Measurements from ENCODE around the gene TNRC18. TPM values are rescaled to one million over a fixed set of nuclear protein-coding genes. Genes with fewer than 3 reads are reported as not detected.

Gene TNRC18
- total RNA-seq, 1 experiment from 2014 or later, result 159 TPM

DNA sequence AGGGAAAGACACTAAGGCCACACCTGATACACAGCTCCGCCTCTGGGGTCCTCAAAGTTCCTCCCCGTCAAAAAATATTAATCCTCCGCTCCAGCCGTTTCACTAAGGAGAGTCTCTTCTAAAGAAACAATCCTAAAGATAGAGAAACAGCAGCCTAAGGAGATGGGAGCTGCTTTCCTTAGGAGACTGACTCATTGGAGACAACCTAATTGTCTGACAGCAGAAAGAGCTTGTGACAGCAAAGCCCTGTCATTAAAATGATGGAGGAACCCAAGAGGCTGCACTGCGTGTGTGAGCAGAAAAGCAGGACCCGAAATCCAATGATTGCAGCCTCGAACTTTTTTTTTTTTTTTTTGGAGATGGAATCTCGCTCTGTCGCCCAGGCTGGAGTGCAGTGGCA, 44.0 kb upstream of the TNRC18 start:
- POLR2A ChIA-PET (ENCODE audit: unreplicated experiment), result interaction anchor here (0.6 kb wide), 1 partner anchor 522 kb away, joined by 4 read pairs; no protein-coding TSS in a partner anchor

DNA sequence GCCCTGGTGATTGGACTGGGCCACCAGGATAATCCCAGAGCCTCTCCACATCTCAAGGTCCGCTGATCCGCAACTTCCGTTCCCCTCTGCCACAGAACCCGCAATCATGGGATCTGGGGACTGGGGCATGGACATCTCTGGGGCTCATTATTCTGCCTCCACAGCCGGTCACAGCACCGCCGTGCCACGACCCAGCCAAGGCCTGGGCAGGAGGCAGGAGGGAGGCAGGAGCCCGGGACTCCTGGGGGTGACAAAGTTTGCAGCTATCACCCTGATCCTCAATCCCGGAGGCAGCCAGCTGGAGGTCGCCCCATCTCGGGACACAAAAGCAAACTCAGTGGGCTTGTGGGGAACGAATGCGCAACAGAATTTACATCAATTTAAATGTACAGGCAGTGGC, 42.9 kb upstream of the TNRC18 start:
- ChIA-PET CTCF (no interaction called here), POLR2A (ENCODE audit: unreplicated experiment) (no interaction called here)
- H3K27ac ChIP-seq, result no peak overlapping the region
- no peak overlapping the region for H2AFZ ChIP-seq
- no peak overlapping the region for H3K4me2 ChIP-seq
- no peaks in the 10 kb centered on the region for H3K9me3 ChIP-seq (ENCODE audit: insufficient read depth, low read depth)
- no peaks in the 10 kb centered on the region for H4K20me1 ChIP-seq (ENCODE audit: insufficient read depth)
- no peaks in the 10 kb centered on the region for H3K9me2 ChIP-seq (ENCODE audit: insufficient read depth)
- no peaks in the 10 kb centered on the region for H3K4me1 ChIP-seq (replicated peaks; ENCODE audit: insufficient read depth)
- no peak overlapping the region for H3K4me3 ChIP-seq
- no peak for DNase-seq
- intact Hi-C loops (cut with micrococcal nuclease; ENCODE audit: unreplicated experiment), result no loop called here
- BruUV-seq (replicated peaks), result no TSS peak
- TF ChIP-seq EZH2 (IDR thresholded peaks at IDR 0.05; ENCODE audit: low read depth), result no peak
- TF ChIP-seq, protein P1, sequence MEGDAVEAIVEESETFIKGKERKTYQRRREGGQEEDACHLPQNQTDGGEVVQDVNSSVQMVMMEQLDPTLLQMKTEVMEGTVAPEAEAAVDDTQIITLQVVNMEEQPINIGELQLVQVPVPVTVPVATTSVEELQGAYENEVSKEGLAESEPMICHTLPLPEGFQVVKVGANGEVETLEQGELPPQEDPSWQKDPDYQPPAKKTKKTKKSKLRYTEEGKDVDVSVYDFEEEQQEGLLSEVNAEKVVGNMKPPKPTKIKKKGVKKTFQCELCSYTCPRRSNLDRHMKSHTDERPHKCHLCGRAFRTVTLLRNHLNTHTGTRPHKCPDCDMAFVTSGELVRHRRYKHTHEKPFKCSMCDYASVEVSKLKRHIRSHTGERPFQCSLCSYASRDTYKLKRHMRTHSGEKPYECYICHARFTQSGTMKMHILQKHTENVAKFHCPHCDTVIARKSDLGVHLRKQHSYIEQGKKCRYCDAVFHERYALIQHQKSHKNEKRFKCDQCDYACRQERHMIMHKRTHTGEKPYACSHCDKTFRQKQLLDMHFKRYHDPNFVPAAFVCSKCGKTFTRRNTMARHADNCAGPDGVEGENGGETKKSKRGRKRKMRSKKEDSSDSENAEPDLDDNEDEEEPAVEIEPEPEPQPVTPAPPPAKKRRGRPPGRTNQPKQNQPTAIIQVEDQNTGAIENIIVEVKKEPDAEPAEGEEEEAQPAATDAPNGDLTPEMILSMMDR (conservative IDR thresholded peaks at IDR 0.05), result no peak
- H3K79me2 ChIP-seq (ENCODE audit: low read depth), result no peaks in the 10 kb centered on the region
- H3F3A ChIP-seq (ENCODE audit: insufficient read depth, low read depth), result peaks cover 11% of the 10 kb centered on the region; the same call in 1 of the 2 replicates
- H3K36me3 ChIP-seq (ENCODE audit: low read depth), result no peaks in the 10 kb centered on the region
- no peaks in the 10 kb centered on the region for H3K27me3 ChIP-seq (ENCODE audit: insufficient read depth, low read depth)

More for the DNA sequence above, 44.0 kb upstream of the TNRC18 start:
- CTCF ChIA-PET, result no interaction called here
- no peaks in the 10 kb centered on the region for H3K9me2 ChIP-seq (ENCODE audit: insufficient read depth)
- no peaks in the 10 kb centered on the region for H3K36me3 ChIP-seq (ENCODE audit: low read depth)
- no peaks in the 10 kb centered on the region for H3K79me2 ChIP-seq (ENCODE audit: low read depth)
- TF ChIP-seq EZH2 (IDR thresholded peaks at IDR 0.05; ENCODE audit: low read depth), result no peak
- H3K4me1 ChIP-seq (replicated peaks; ENCODE audit: insufficient read depth), result no peaks in the 10 kb centered on the region
- H3K4me3 ChIP-seq, result no peak overlapping the region
- H3K27ac ChIP-seq, result no peak overlapping the region
- H3K9me3 ChIP-seq (ENCODE audit: insufficient read depth, low read depth), result no peaks in the 10 kb centered on the region
- H4K20me1 ChIP-seq (ENCODE audit: insufficient read depth), result no peaks in the 10 kb centered on the region
- H3F3A ChIP-seq (ENCODE audit: insufficient read depth, low read depth), result peaks cover 11% of the 10 kb centered on the region; the same call in 1 of the 2 replicates
- no peaks in the 10 kb centered on the region for H3K27me3 ChIP-seq (ENCODE audit: insufficient read depth, low read depth)
- no TSS peak for BruUV-seq (replicated peaks)
- intact Hi-C loops (cut with micrococcal nuclease; ENCODE audit: unreplicated experiment), result no loop called here
- no peak for DNase-seq
- no peak overlapping the region for H3K4me2 ChIP-seq
- H2AFZ ChIP-seq, result no peak overlapping the region

DNA sequence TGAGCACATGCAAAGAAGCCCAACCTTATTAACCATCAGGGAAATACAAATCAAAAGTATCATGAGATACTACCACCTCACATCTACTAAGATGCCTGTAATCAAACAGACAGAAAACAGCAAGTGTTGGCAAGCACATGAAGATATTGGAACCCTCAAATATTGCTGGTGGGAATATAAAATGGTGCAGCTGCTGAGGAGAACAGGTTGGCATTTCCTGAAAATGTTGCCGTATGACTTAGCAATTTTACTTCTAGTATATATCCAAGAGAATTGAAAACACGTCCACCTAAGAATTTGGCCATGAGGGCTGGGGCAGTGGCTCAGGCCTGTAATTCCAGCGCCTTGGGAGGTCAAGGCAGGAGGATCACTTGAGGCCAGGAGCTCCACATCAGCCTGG, 39.4 kb upstream of the TNRC18 start:
- no peaks in the 10 kb centered on the region for H3K9me2 ChIP-seq (ENCODE audit: insufficient read depth)
- H3K4me2 ChIP-seq, result no peak overlapping the region
- no peaks in the 10 kb centered on the region for H3K9me3 ChIP-seq (ENCODE audit: insufficient read depth, low read depth)
- no peak overlapping the region for H3K27ac ChIP-seq
- ChIA-PET CTCF (no interaction called here), POLR2A (ENCODE audit: unreplicated experiment) (no interaction called here)
- intact Hi-C loops (cut with micrococcal nuclease; ENCODE audit: unreplicated experiment), result no loop called here
- DNase-seq, result no peak
- no peak overlapping the region for H2AFZ ChIP-seq
- BruUV-seq (replicated peaks), result no TSS peak
- H3K36me3 ChIP-seq (ENCODE audit: low read depth), result no peaks in the 10 kb centered on the region
- no peaks in the 10 kb centered on the region for H3K79me2 ChIP-seq (ENCODE audit: low read depth)
- no peaks in the 10 kb centered on the region for H3K4me1 ChIP-seq (replicated peaks; ENCODE audit: insufficient read depth)
- no peaks in the 10 kb centered on the region for H4K20me1 ChIP-seq (ENCODE audit: insufficient read depth)
- TF ChIP-seq EZH2 (IDR thresholded peaks at IDR 0.05; ENCODE audit: low read depth), result no peak
- TF ChIP-seq, protein P1 (conservative IDR thresholded peaks at IDR 0.05), result no peak
- H3K4me3 ChIP-seq, result no peak overlapping the region
- peaks cover 11% of the 10 kb centered on the region; the same call in 1 of the 2 replicates for H3F3A ChIP-seq (ENCODE audit: insufficient read depth, low read depth)
- H3K27me3 ChIP-seq (ENCODE audit: insufficient read depth, low read depth), result no peaks in the 10 kb centered on the region

DNA sequence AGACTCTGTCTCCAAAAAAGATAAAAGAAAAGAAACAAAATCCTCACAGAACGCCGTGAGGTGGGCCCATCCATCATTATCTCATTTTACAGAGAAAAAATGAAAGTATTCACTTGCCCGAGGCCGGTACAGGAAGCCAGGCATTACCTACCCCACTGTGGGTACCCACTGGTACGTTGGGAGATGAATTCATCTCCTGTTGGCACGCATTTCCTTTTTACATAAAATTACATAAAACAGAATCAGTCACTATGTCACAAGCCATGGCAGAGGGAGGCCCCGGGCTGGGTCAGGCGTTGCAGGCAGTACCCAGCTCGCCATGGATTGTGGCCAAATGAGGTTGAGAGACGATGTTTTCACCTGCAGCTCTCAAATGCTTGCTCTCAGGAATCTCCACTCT, 38.6 kb upstream of the TNRC18 start:
- Histone ChIP-seq H3K4me2 (no peak overlapping the region), H4K20me1 (ENCODE audit: insufficient read depth) (no peaks in the 10 kb centered on the region), H3K36me3 (ENCODE audit: low read depth) (no peaks in the 10 kb centered on the region), H3K27me3 (ENCODE audit: insufficient read depth, low read depth) (no peaks in the 10 kb centered on the region), H3K4me1 (replicated peaks; ENCODE audit: insufficient read depth) (no peaks in the 10 kb centered on the region), H3K9me3 (ENCODE audit: insufficient read depth, low read depth) (no peaks in the 10 kb centered on the region), H3K4me3 (no peak overlapping the region), H3K9me2 (ENCODE audit: insufficient read depth) (no peaks in the 10 kb centered on the region), H3F3A (ENCODE audit: insufficient read depth, low read depth) (peaks cover 11% of the 10 kb centered on the region; the same call in 1 of the 2 replicates), H3K79me2 (ENCODE audit: low read depth) (no peaks in the 10 kb centered on the region), H2AFZ (no peak overlapping the region), H3K27ac (no peak overlapping the region)
- intact Hi-C loops (cut with micrococcal nuclease; ENCODE audit: unreplicated experiment), result no loop called here
- POLR2A ChIA-PET (ENCODE audit: unreplicated experiment), result interaction anchor here (0.6 kb wide), 1 partner anchor 541 kb away, joined by 4 read pairs; no protein-coding TSS in a partner anchor
- no peak for TF ChIP-seq EZH2 (IDR thresholded peaks at IDR 0.05; ENCODE audit: low read depth)
- TF ChIP-seq, protein P1 (conservative IDR thresholded peaks at IDR 0.05), result no peak
- no peak for DNase-seq
- CTCF ChIA-PET, result no interaction called here
- no TSS peak for BruUV-seq (replicated peaks)
